ENCODE results near the gene MBD6. TPM values are rescaled to one million over a fixed set of nuclear protein-coding genes. Genes with fewer than 3 reads are reported as not detected.

Gene MBD6
- polyA plus RNA-seq, 2 of the 4 experiments (the other 2 are of a cell fraction), result 4.6 to 24.2 TPM

DNA sequence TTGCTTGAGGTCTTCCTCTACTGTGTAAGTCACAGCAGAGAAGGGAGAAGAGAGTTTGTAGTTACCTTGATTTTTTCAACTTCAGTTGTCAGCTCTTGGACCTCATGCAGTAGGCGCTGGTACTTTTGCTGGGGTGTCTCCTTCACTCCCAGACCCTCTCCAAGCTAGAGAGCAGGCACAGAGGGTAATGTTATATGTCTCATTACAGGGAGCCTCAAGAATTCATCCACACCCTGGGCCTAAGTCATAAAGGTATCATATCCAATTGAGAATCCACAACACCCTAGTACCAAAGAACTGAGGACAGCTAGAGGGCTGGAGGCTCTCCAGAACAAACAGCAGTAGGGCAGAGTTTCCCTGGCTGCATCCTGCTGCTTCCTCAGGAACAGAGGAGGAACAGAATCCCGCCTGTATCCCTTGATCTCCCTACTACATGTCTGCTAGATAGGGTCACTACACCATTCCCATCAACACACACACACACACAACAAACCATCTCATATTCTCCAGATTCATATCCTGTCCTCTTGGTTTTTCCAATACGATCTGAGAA lies 12.4 kb downstream of the MBD6 start:
- H3K27ac ChIP-seq, result no peak overlapping the region
- POLR2A ChIA-PET, result no interaction called here
- 90% methylated on average over 3 of the region's 3 CpGs for WGBS (ENCODE audit: missing lambda C conversion rate)
- CTCF ChIA-PET, result interaction anchor here (0.5 to 1.9 kb wide), 7 partner anchors 9 to 258 kb away, joined by 3 to 7 read pairs (median 3); no protein-coding TSS in a partner anchor
- no peak overlapping the region for H3K4me2 ChIP-seq
- DNase-seq (ENCODE audit: low read depth in 1 of 2, low spot score in 1 of 2), result no peak
- H3K4me3 ChIP-seq, result no peak overlapping the region
- FAIRE-seq, result no peak
- TF ChIP-seq HMGXB4 (CRISPR knock-in tag; IDR thresholded peaks at IDR 0.05; ENCODE audit: borderline replicate concordance), result no peak
- no peak for TF ChIP-seq TFCP2L1 (CRISPR knock-in tag; IDR thresholded peaks at IDR 0.05)
- ATAC-seq, result no peak
- H3K9me3 ChIP-seq, result no peaks in the 10 kb centered on the region
- no peaks in the 10 kb centered on the region for H3K4me1 ChIP-seq

DNA sequence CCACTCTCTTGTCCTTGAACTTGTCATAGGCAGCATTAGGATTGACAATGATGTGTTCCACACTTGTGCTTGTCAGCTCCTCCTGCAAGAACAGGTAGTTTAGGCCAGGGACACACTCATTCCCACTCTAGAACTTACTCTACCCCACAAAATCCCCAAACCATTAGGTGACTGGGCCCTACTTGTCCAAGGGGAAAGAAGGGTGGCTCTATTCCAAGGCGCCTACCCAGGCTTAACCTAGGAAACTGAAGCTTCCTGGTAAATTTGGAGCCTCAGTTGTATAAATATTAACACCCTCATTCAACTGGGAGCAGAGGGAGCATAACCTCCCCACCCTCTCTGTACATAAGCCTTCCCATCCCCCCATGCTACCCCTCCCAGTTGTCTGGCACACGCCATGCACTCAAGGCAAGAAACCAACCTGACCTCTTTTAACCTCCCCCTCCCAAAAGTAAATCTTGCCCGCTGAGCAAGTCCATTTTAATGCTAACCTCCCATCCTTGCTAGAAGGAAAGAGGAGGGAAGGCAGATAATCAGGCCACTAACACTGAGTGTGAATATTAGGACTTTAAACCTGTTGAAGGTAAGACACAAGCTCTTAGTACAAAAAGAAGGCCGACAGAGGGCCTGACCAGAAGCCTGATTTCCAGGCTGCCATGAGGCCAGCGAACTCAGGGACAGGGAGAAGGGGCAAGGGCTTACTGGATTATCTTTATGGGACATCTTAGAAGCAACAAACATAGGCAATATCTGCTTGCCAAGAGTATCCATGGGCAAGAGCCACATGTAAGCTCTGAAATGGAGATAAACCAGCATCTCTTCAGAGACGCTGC lies 13.4 kb downstream of the MBD6 start:
- ATAC-seq (no peak), FAIRE-seq (no peak)
- POLR2A ChIA-PET, result no interaction called here

DNA sequence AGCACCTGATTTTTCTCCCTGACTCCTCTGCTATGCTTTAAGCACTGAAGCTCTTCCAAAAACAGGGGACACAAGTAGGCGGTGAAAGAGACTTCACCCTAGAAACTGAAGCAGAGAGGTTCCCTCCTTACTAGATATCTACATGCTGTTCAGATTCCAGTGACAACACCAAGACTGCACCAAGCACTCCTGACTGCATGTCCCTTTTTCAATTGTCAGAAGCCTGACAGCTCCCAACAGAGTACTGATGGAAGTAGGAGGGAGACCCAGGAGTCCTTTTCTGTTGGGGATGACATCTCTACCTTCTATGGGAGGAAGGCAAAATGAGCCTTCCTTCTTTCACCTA lies 13.9 kb downstream of the MBD6 start:
- no peak for ATAC-seq
- no peaks in the 10 kb centered on the region for H3K9me3 ChIP-seq
- CTCF ChIA-PET, result interaction anchor here (1.3 to 1.9 kb wide), 3 partner anchors 9 to 12 kb away, joined by 3 to 7 read pairs (median 5); no protein-coding TSS in a partner anchor
- POLR2A ChIA-PET, result no interaction called here
- H3K4me1 ChIP-seq, result peaks cover 4% of the 10 kb centered on the region; the same call in 1 of the 3 replicates
- TF ChIP-seq NR3C1 (IDR thresholded peaks at IDR 0.05), result no peak
- WGBS (ENCODE audit: missing lambda C conversion rate), result 87% methylated on average over 1 of the region's 1 CpG
- no peak overlapping the region for H3K4me3 ChIP-seq
- no peak for DNase-seq (ENCODE audit: low read depth in 1 of 2, low spot score in 1 of 2)
- no peak overlapping the region for H3K4me2 ChIP-seq
- H3K27ac ChIP-seq, result no peak overlapping the region
- FAIRE-seq, result no peak

More for the DNA sequence above, 13.4 kb downstream of the MBD6 start:
- H3K9me3 ChIP-seq, result no peaks in the 10 kb centered on the region
- WGBS (ENCODE audit: missing lambda C conversion rate), result 65% methylated on average over 6 of the region's 6 CpGs
- H3K4me1 ChIP-seq, result no peaks in the 10 kb centered on the region; the same call in 2 of the 3 replicates
- no peak overlapping the region for H3K4me2 ChIP-seq
- CTCF ChIA-PET, result interaction anchor here (1.3 to 1.9 kb wide), 3 partner anchors 10 to 12 kb away, joined by 3 to 7 read pairs (median 5); no protein-coding TSS in a partner anchor
- TF ChIP-seq EHF (CRISPR knock-in tag; IDR thresholded peaks at IDR 0.05), result no peak
- TF ChIP-seq CEBPB (IDR thresholded peaks at IDR 0.05), result no peak
- TF ChIP-seq NR3C1 (IDR thresholded peaks at IDR 0.05), result no peak
- no peak for TF ChIP-seq ZNF302 (CRISPR knock-in tag; IDR thresholded peaks at IDR 0.05)
- TF ChIP-seq, protein P1, sequence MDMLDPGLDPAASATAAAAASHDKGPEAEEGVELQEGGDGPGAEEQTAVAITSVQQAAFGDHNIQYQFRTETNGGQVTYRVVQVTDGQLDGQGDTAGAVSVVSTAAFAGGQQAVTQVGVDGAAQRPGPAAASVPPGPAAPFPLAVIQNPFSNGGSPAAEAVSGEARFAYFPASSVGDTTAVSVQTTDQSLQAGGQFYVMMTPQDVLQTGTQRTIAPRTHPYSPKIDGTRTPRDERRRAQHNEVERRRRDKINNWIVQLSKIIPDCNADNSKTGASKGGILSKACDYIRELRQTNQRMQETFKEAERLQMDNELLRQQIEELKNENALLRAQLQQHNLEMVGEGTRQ (IDR thresholded peaks at IDR 0.05), result no peak
- no peak for TF ChIP-seq MAFK (IDR thresholded peaks at IDR 0.05; ENCODE audit: partially characterized antibody)
- no peak for TF ChIP-seq RNF2 (IDR thresholded peaks at IDR 0.05; ENCODE audit: borderline replicate concordance, low read depth)
- H3K27ac ChIP-seq, result no peak overlapping the region
- no peak overlapping the region for H3K4me3 ChIP-seq
- no peak for DNase-seq (ENCODE audit: low read depth in 1 of 2, low spot score in 1 of 2)

DNA sequence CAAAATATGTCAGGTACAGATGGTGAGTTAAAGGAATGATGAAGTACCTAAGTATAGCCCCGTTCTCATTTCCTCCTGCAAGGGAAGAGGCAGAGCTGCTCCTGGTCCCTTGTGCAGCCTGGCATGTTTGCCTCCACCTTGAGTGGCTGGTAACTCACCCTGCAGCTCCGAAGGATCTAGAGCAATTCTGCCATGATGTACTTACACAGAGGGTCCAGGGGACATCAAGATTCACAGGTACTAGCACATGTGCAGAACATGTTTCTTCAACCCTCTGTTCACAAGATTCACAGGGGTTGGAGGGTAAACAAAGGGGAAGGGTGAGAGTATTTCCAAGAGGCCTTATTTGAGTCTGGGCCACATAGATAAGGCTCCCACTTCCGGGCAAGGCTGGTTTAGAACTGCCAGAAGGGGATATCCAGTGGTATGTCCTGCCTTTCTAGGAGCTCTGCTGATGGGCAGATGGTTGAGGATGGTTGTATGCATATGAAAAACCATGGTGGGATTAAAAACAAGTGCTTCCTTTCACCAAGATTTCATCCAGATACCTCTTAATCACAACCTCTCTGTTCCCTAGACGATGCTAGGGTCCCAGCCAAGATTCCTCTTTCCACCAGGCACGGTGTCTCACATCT lies 16.6 kb downstream of the MBD6 start:
- H3K9me3 ChIP-seq, result no peaks in the 10 kb centered on the region
- FAIRE-seq, result no peak
- WGBS (ENCODE audit: missing lambda C conversion rate), result 87% methylated on average over 5 of the region's 5 CpGs
- peaks cover 6% of the 10 kb centered on the region; the same call in 1 of the 3 replicates for H3K4me1 ChIP-seq
- ChIA-PET CTCF (interaction anchor here (0.5 to 4.4 kb wide), 5 partner anchors 8 to 81 kb away, joined by 3 to 33 read pairs (median 5); no protein-coding TSS in a partner anchor), POLR2A (no interaction called here)
- H3K4me2 ChIP-seq, result no peak overlapping the region
- H3K27ac ChIP-seq, result no peak overlapping the region
- H3K4me3 ChIP-seq, result no peak overlapping the region
- no peak for ATAC-seq
- DNase-seq (ENCODE audit: low read depth in 1 of 2, low spot score in 1 of 2), result no peak
- no peak for TF ChIP-seq NR3C1 (IDR thresholded peaks at IDR 0.05)
- no peak for TF ChIP-seq EHMT2 (IDR thresholded peaks at IDR 0.05; ENCODE audit: low read depth)
- TF ChIP-seq CHD4 (IDR thresholded peaks at IDR 0.05; ENCODE audit: borderline replicate concordance), result no peak
- no peak for TF ChIP-seq GATA3 (IDR thresholded peaks at IDR 0.05; ENCODE audit: borderline replicate concordance)
- TF ChIP-seq HOXB5 (CRISPR knock-in tag; IDR thresholded peaks at IDR 0.05), result no peak
- TF ChIP-seq HEYL (CRISPR knock-in tag; IDR thresholded peaks at IDR 0.05), result no peak
- TF ChIP-seq RNF2 (IDR thresholded peaks at IDR 0.05; ENCODE audit: borderline replicate concordance, low read depth), result no peak
- no peak for TF ChIP-seq BCL3 (IDR thresholded peaks at IDR 0.05)
- TF ChIP-seq, protein P2, sequence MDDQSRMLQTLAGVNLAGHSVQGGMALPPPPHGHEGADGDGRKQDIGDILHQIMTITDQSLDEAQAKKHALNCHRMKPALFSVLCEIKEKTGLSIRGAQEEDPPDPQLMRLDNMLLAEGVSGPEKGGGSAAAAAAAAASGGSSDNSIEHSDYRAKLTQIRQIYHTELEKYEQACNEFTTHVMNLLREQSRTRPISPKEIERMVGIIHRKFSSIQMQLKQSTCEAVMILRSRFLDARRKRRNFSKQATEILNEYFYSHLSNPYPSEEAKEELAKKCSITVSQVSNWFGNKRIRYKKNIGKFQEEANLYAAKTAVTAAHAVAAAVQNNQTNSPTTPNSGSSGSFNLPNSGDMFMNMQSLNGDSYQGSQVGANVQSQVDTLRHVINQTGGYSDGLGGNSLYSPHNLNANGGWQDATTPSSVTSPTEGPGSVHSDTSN (IDR thresholded peaks at IDR 0.05), result no peak
- TF ChIP-seq TP53 (CRISPR knock-in tag; IDR thresholded peaks at IDR 0.05), result no peak
- no peak for TF ChIP-seq EP300 (IDR thresholded peaks at IDR 0.05)
- TF ChIP-seq ESRRA (IDR thresholded peaks at IDR 0.05; ENCODE audit: borderline replicate concordance, low read length), result no peak
- TF ChIP-seq ZFP36 (IDR thresholded peaks at IDR 0.05; ENCODE audit: borderline replicate concordance, partially characterized antibody), result no peak
- no peak for TF ChIP-seq POLR2A (IDR thresholded peaks at IDR 0.05; ENCODE audit: low read length)
- TF ChIP-seq, protein P3, sequence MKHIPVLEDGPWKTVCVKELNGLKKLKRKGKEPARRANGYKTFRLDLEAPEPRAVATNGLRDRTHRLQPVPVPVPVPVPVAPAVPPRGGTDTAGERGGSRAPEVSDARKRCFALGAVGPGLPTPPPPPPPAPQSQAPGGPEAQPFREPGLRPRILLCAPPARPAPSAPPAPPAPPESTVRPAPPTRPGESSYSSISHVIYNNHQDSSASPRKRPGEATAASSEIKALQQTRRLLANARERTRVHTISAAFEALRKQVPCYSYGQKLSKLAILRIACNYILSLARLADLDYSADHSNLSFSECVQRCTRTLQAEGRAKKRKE (CRISPR knock-in tag; IDR thresholded peaks at IDR 0.05; ENCODE audit: low read depth), result no peak

Measured in A549 (cell line).